H9 (cell line): Measurements from ENCODE around the gene WDR4. TPM values are rescaled to one million over a fixed set of nuclear protein-coding genes. Genes with fewer than 3 reads are reported as not detected.

Experiments used
- DNase-seq: peaks from one replicate; pipeline ENCODE4 v3.0.0-alpha.2; 2017
- H2AFZ ChIP-seq: one replicate; pipeline ENCODE4 v1.6.1; 2013; ENCODE audit warnings: mild to moderate bottlenecking, low read length, control low read depth, moderate library complexity
- H2AK5ac ChIP-seq: 2 replicates; pipeline ENCODE4 v1.6.1; 2013; ENCODE audit warnings: low read length, control low read depth, mixed read lengths; ENCODE audit not compliant: insufficient read length
- H2BK120ac ChIP-seq: one replicate; pipeline ENCODE4 v1.6.1; 2013; ENCODE audit warnings: low read depth, mild to moderate bottlenecking, low read length, control low read depth, inconsistent platforms; ENCODE audit not compliant: poor library complexity, severe bottlenecking
- H2BK12ac ChIP-seq: 2 replicates; pipeline ENCODE4 v1.6.1; 2013; ENCODE audit warnings: low read length, control low read depth, mixed read lengths, low read depth; ENCODE audit not compliant: insufficient read length
- H2BK15ac ChIP-seq: 2 replicates; pipeline ENCODE4 v1.6.1; 2013; ENCODE audit warnings: low read depth, low read length, control low read depth
- H2BK20ac ChIP-seq: one replicate; pipeline ENCODE4 v1.6.1; 2013; ENCODE audit warnings: low read depth, mild to moderate bottlenecking, low read length, control low read depth, inconsistent platforms; ENCODE audit not compliant: poor library complexity, severe bottlenecking
- H2BK5ac ChIP-seq: 2 replicates; pipeline ENCODE4 v1.6.1; 2013; ENCODE audit warnings: low read length, control low read depth, mixed read lengths; ENCODE audit not compliant: insufficient read length
- H3K14ac ChIP-seq: 2 replicates; pipeline ENCODE4 v1.6.1; 2013; ENCODE audit warnings: low read length, control low read depth; ENCODE audit not compliant: insufficient read depth
- H3K18ac ChIP-seq: 2 replicates; pipeline ENCODE4 v1.6.1; 2013; ENCODE audit warnings: low read depth, mild to moderate bottlenecking, mixed read lengths, low read length, control low read depth; ENCODE audit not compliant: insufficient read length
- H3K23ac ChIP-seq: 2 replicates; pipeline ENCODE4 v1.6.1; 2013; ENCODE audit warnings: low read length, control low read depth, mixed read lengths, low read depth; ENCODE audit not compliant: insufficient read length
- H3K23me2 ChIP-seq: 2 replicates; pipeline ENCODE4 v1.6.1; 2013; ENCODE audit warnings: low read depth, mild to moderate bottlenecking, mixed read lengths, low read length, control low read depth; ENCODE audit not compliant: insufficient read length, poor library complexity, severe bottlenecking
- H3K27ac ChIP-seq: 2 replicates; pipeline ENCODE4 v1.5.1; 2013; ENCODE audit warnings: low read length, control low read depth, mixed read lengths, low read depth; ENCODE audit not compliant: insufficient read length
- H3K27me3 ChIP-seq: 2 replicates; pipeline ENCODE4 v1.6.1; 2013; ENCODE audit warnings: low read length, control low read depth, inconsistent platforms; ENCODE audit not compliant: insufficient read depth
- H3K4ac ChIP-seq: 2 replicates; pipeline ENCODE4 v1.6.1; 2013; ENCODE audit warnings: low read depth, mild to moderate bottlenecking, control low read depth, inconsistent platforms, low read length, moderate library complexity
- H3K4me1 ChIP-seq: 2 replicates; pipeline ENCODE4 v1.6.1; 2013; ENCODE audit warnings: low read length, control low read depth, inconsistent platforms; ENCODE audit not compliant: insufficient read depth
- H3K4me2 ChIP-seq: 2 replicates; pipeline ENCODE4 v1.6.1; 2013; ENCODE audit warnings: low read length, control low read depth, mixed read lengths; ENCODE audit not compliant: insufficient read length, insufficient read depth
- H3K56ac ChIP-seq: 2 replicates; pipeline ENCODE4 v1.6.1; 2013; ENCODE audit warnings: low read depth, mild to moderate bottlenecking, mixed read lengths, low read length, control low read depth; ENCODE audit not compliant: insufficient read length
- H3K79me1 ChIP-seq: 2 replicates; pipeline ENCODE4 v1.6.1; 2013; ENCODE audit warnings: low read depth, mild to moderate bottlenecking, moderate library complexity, low read length, control low read depth, inconsistent platforms; ENCODE audit not compliant: insufficient read depth, poor library complexity, severe bottlenecking
- H3K79me2 ChIP-seq: 2 replicates; pipeline ENCODE4 v1.6.1; 2013; ENCODE audit warnings: low read length, control low read depth, inconsistent platforms; ENCODE audit not compliant: insufficient read depth
- H3K9ac ChIP-seq: 2 replicates; pipeline ENCODE4 v1.6.1; 2013; ENCODE audit warnings: low read length, control low read depth, mixed read lengths; ENCODE audit not compliant: insufficient read length; ENCODE audit errors: extremely low read depth
- H3K9me3 ChIP-seq: one replicate; pipeline ENCODE4 v1.6.1; 2013; ENCODE audit warnings: low read depth, low read length, inconsistent platforms; ENCODE audit not compliant: control insufficient read depth
- H3T11ph ChIP-seq: one replicate; pipeline ENCODE4 v1.6.1; 2013; ENCODE audit warnings: mild to moderate bottlenecking, low read length, control low read depth, inconsistent platforms
- H4K20me1 ChIP-seq: one replicate; pipeline ENCODE4 v1.6.1; 2013; ENCODE audit not compliant: control insufficient read depth, insufficient read length, insufficient read depth
- H4K5ac ChIP-seq: 2 replicates; pipeline ENCODE4 v1.6.1; 2013; ENCODE audit warnings: low read depth, mild to moderate bottlenecking, mixed read lengths, low read length, control low read depth; ENCODE audit not compliant: insufficient read length
- H4K8ac ChIP-seq: replicated peaks from 2 replicates; pipeline ENCODE4 v1.6.1; 2013; ENCODE audit warnings: low read length, control low read depth, mixed read lengths, low read depth; ENCODE audit not compliant: insufficient read length
- H4K91ac ChIP-seq: 2 replicates; pipeline ENCODE4 v1.6.1; 2013; ENCODE audit warnings: low read depth, mild to moderate bottlenecking, moderate library complexity, mixed read lengths, low read length, control low read depth; ENCODE audit not compliant: insufficient read length
- H3K27ac Mint-ChIP-seq, 3 experiments: 2 replicates in 2 of 3; 3 replicates in 1 of 3; pipeline ENCODE4 v1.8.0; 2020 to 2021; ENCODE audit warnings: mixed read lengths in 3 of 3, mild to moderate bottlenecking in 1 of 3, moderate library complexity in 1 of 3
- H3K27me3 Mint-ChIP-seq: 2 replicates; pipeline ENCODE4 v1.8.0; 2021; ENCODE audit warnings: low read depth, mild to moderate bottlenecking, moderate library complexity, mixed read lengths
- H3K36me3 Mint-ChIP-seq, 3 experiments: 2 replicates in 2 of 3; 3 replicates in 1 of 3; pipeline ENCODE4 v1.8.0; 2020 to 2021; ENCODE audit warnings: low read depth in 3 of 3, mixed read lengths in 3 of 3; ENCODE audit not compliant: insufficient read depth in 1 of 3
- H3K4me1 Mint-ChIP-seq, 2 experiments: 2 replicates each; pipeline ENCODE4 v1.8.0; 2020; ENCODE audit warnings: mixed read lengths in 2 of 2
- H3K4me3 Mint-ChIP-seq, 2 experiments: 2 replicates in 1 of 2; 3 replicates in 1 of 2; pipeline ENCODE4 v1.8.0; 2020 to 2021; ENCODE audit warnings: mild to moderate bottlenecking in 2 of 2, mixed read lengths in 2 of 2, moderate library complexity in 1 of 2
- H3K9me3 Mint-ChIP-seq, 2 experiments: 2 replicates in 1 of 2; 3 replicates in 1 of 2; pipeline ENCODE4 v1.8.0; 2020; ENCODE audit warnings: mild to moderate bottlenecking in 2 of 2, mixed read lengths in 2 of 2, moderate library complexity in 1 of 2
- CTCF ChIP-seq: fragments of 200-600 bp; sonication (generic); conservative IDR thresholded peaks from 3 replicates; pipeline ENCODE4 v1.8.0; 2021; ENCODE audit warnings: antibody characterized with exemption, mild to moderate bottlenecking
- WGBS: extraction: QIAGEN DNeasy Blood & Tissue Kit; methylation state at CpG from one replicate; pipeline ENCODE4 v1.1.7; 2013; ENCODE audit warnings: missing lambda C conversion rate, low lambda C conversion rate, mixed read lengths; ENCODE audit not compliant: insufficient read length; ENCODE audit errors: extremely low coverage; 5-methylcytosine and 5-hydroxymethylcytosine counted together
- total RNA-seq: library from RNA; stranded (reverse); gene quantifications from 2 replicates; pipeline ENCODE4 v1.2.1, GENCODE V29; 2021

Gene WDR4
- total RNA-seq, 1 experiment from 2014 or later = 54.4 TPM

GRCh38 chr21:42880352-42880751, 1.0 kb upstream of the WDR4 start:
- Histone ChIP-seq H2AK5ac (no peak overlapping the region), H2BK12ac (no peak overlapping the region), H4K91ac (no peak overlapping the region), H2BK5ac (no peak overlapping the region), H4K20me1 (no peaks in the 10 kb centered on the region), H3K4me1 (no peaks in the 10 kb centered on the region), H3T11ph (no peak overlapping the region), H3K27ac (no peak overlapping the region), H4K5ac (no peak overlapping the region), H3K56ac (no peak overlapping the region), H3K4ac (no peak overlapping the region), H2BK120ac (no peak overlapping the region), H3K23me2 (peaks cover 11% of the 10 kb centered on the region), H3K9ac (peak overlapping the region; percentile 88), H3K79me1 (no peaks in the 10 kb centered on the region), H3K18ac (no peak overlapping the region), H3K79me2 (peaks cover 4% of the 10 kb centered on the region; the same call in 1 of the 2 replicates), H3K23ac (no peak overlapping the region), H2AFZ (no peak overlapping the region), H3K14ac (no peak overlapping the region), H3K9me3 (no peaks in the 10 kb centered on the region), H3K4me2 (peak overlapping the region; percentile 65), H4K8ac (no peak overlapping the region), H2BK20ac (no peak overlapping the region), H2BK15ac (no peak overlapping the region), H3K27me3 (no peaks in the 10 kb centered on the region)
- H3K4me1 Mint-ChIP-seq = peaks cover 15 to 18% of the 10 kb centered on the region in 2 experiments
- peak overlapping the region; percentile 91 to 99 (median 98); a peak in 6 of 7 replicates for H3K27ac Mint-ChIP-seq
- H3K36me3 Mint-ChIP-seq = peaks cover 11 to 33% (median 16%) of the 10 kb centered on the region in 3 experiments; a peak in 6 of 7 replicates
- H3K9me3 Mint-ChIP-seq = peaks cover 0 to 4% of the 10 kb centered on the region in 2 experiments; a peak in 1 of 5 replicates
- no CpG with 5 or more reads among the region's 6 CpGs for WGBS
- H3K4me3 Mint-ChIP-seq = peak overlapping the region; percentile 93 to 98
- no peaks in the 10 kb centered on the region; the same call in 1 of the 2 replicates for H3K27me3 Mint-ChIP-seq
- no peak for TF ChIP-seq CTCF
- no peak for DNase-seq
